ENCODE data around the gene RASA3. TPM values are rescaled to one million over a fixed set of nuclear protein-coding genes. Genes with fewer than 3 reads are reported as not detected.
"Not testable (repeated sequence)": the region's sequence is repeated elsewhere in the genome, so short reads cannot be mapped to it uniquely, and the experiment has no call there.

The RASA3 gene
- total RNA-seq, 1 donor from 2014 or later = 25.4 TPM

GRCh38 chr13:114021464-114022308 lies 110.7 kb downstream of the RASA3 start:
- no peak for DNase-seq (ENCODE audit: low read depth)
- H3K36me3 ChIP-seq (ENCODE audit: control insufficient read depth, insufficient read depth, low read length) = peaks cover 4% of the 10 kb centered on the region

GRCh38 chr13:114020750-114021463 lies 111.5 kb downstream of the RASA3 start:
- Histone ChIP-seq H3K36me3 (ENCODE audit: control insufficient read depth, insufficient read depth, low read length) (peaks cover 4% of the 10 kb centered on the region), H3K4me3 (ENCODE audit: low read depth, low read length) (no peak overlapping the region), H3K27me3 (ENCODE audit: control insufficient read depth, insufficient read depth, low read length) (no peaks in the 10 kb centered on the region)
- no peak for TF ChIP-seq CTCF (IDR thresholded peaks at IDR 0.05; ENCODE audit: insufficient read depth, low read length, poor library complexity, severe bottlenecking)
- no peak for DNase-seq (ENCODE audit: low read depth)

More at GRCh38 chr13:114021464-114022308, 110.7 kb downstream of the RASA3 start:
- TF ChIP-seq CTCF (IDR thresholded peaks at IDR 0.05; ENCODE audit: insufficient read depth, low read length, poor library complexity, severe bottlenecking) = no peak
- no peaks in the 10 kb centered on the region for H3K27me3 ChIP-seq (ENCODE audit: control insufficient read depth, insufficient read depth, low read length)
- H3K4me3 ChIP-seq (ENCODE audit: low read depth, low read length) = no peak overlapping the region

GRCh38 chr13:114020134-114020533 lies 112.3 kb downstream of the RASA3 start:
- H3K27me3 ChIP-seq (ENCODE audit: control insufficient read depth, insufficient read depth, low read length); H3K4me3 ChIP-seq (ENCODE audit: low read depth, low read length); H3K36me3 ChIP-seq (ENCODE audit: control insufficient read depth, insufficient read depth, low read length); DNase-seq (ENCODE audit: low read depth): not testable (repeated sequence)

GRCh38 chr13:114019367-114019766 lies 113.1 kb downstream of the RASA3 start:
- Histone ChIP-seq H3K27me3 (ENCODE audit: control insufficient read depth, insufficient read depth, low read length) (no peaks in the 10 kb centered on the region), H3K36me3 (ENCODE audit: control insufficient read depth, insufficient read depth, low read length) (peaks cover 3% of the 10 kb centered on the region), H3K4me3 (ENCODE audit: low read depth, low read length) (no peak overlapping the region)
- TF ChIP-seq CTCF (IDR thresholded peaks at IDR 0.05; ENCODE audit: insufficient read depth, low read length, poor library complexity, severe bottlenecking) = no peak
- DNase-seq (ENCODE audit: low read depth) = no peak

GRCh38 chr13:114018461-114019055 lies 113.9 kb downstream of the RASA3 start:
- Histone ChIP-seq H3K27me3 (ENCODE audit: control insufficient read depth, insufficient read depth, low read length) (no peaks in the 10 kb centered on the region), H3K36me3 (ENCODE audit: control insufficient read depth, insufficient read depth, low read length) (peaks cover 1% of the 10 kb centered on the region), H3K4me3 (ENCODE audit: low read depth, low read length) (no peak overlapping the region)
- TF ChIP-seq CTCF (IDR thresholded peaks at IDR 0.05; ENCODE audit: insufficient read depth, low read length, poor library complexity, severe bottlenecking) = no peak
- DNase-seq (ENCODE audit: low read depth) = no peak

- Histone ChIP-seq H3K27me3 (ENCODE audit: control insufficient read depth, insufficient read depth, low read length) (no peaks in the 10 kb centered on the region), H3K4me3 (ENCODE audit: low read depth, low read length) (no peak overlapping the region), H3K36me3 (ENCODE audit: control insufficient read depth, insufficient read depth, low read length) (no peaks in the 10 kb centered on the region)
- DNase-seq (ENCODE audit: low read depth) = no peak
- no peak for TF ChIP-seq CTCF (IDR thresholded peaks at IDR 0.05; ENCODE audit: insufficient read depth, low read length, poor library complexity, severe bottlenecking)
These were observed 114.5 kb downstream of the RASA3 start for GRCh38 chr13:114017966-114018365.
